ENCODE results near the gene POR. TPM values are rescaled to one million over a fixed set of nuclear protein-coding genes. Genes with fewer than 3 reads are reported as not detected.

Gene POR
- polyA plus RNA-seq, 1 of the 3 experiments (the other 2 are of a cell fraction) = 68.7 TPM

GRCh38 chr7:75957021-75957736, 42.2 kb downstream of the POR start:
- DNase-seq = no peak

More at GRCh38 chr7:75957021-75957736, 42.2 kb downstream of the POR start:
- Histone ChIP-seq H3K4me2 (no peak overlapping the region), H3K79me2 (ENCODE audit: insufficient read depth) (no peaks in the 10 kb centered on the region), H3K4me1 (ENCODE audit: control insufficient read depth in 1 of 2, insufficient read depth in 2 of 2, low read depth in 1 of 2, low read length in 1 of 2) (no peaks in the 10 kb centered on the region; a peak in 1 of 4 replicates), H3F3A (replicated peaks; ENCODE audit: insufficient read depth) (peaks cover 5% of the 10 kb centered on the region), H3K9ac (no peak overlapping the region), H2AFZ (ENCODE audit: low read depth) (no peak overlapping the region), H4K20me1 (ENCODE audit: insufficient read depth) (no peaks in the 10 kb centered on the region), H3K9me3 (no peaks in the 10 kb centered on the region), H3K4me3 (ENCODE audit: low read depth in 2 of 2, low read length in 1 of 2) (no peak overlapping the region), H3K9me2 (no peaks in the 10 kb centered on the region), H3K36me3 (replicated peaks in 1 of 2; ENCODE audit: control insufficient read depth in 1 of 2, insufficient read depth in 2 of 2, low read length in 1 of 2) (peaks cover 9 to 20% of the 10 kb centered on the region in 2 experiments), H3K27ac (ENCODE audit: low read depth in 2 of 2, low read length in 1 of 2) (no peak overlapping the region), H3K27me3 (ENCODE audit: insufficient read depth) (no peaks in the 10 kb centered on the region)
- ChIA-PET POLR2A (no interaction called here), CTCF (interaction anchor here (1.1 kb wide), 1 partner anchor 63 kb away, joined by 3 read pairs; no protein-coding TSS in a partner anchor)
- no peak for TF ChIP-seq EP300 (IDR thresholded peaks at IDR 0.05; ENCODE audit: borderline replicate concordance in 1 of 2, low read depth in 1 of 2, low read length in 1 of 2)
- TF ChIP-seq, protein P1, sequence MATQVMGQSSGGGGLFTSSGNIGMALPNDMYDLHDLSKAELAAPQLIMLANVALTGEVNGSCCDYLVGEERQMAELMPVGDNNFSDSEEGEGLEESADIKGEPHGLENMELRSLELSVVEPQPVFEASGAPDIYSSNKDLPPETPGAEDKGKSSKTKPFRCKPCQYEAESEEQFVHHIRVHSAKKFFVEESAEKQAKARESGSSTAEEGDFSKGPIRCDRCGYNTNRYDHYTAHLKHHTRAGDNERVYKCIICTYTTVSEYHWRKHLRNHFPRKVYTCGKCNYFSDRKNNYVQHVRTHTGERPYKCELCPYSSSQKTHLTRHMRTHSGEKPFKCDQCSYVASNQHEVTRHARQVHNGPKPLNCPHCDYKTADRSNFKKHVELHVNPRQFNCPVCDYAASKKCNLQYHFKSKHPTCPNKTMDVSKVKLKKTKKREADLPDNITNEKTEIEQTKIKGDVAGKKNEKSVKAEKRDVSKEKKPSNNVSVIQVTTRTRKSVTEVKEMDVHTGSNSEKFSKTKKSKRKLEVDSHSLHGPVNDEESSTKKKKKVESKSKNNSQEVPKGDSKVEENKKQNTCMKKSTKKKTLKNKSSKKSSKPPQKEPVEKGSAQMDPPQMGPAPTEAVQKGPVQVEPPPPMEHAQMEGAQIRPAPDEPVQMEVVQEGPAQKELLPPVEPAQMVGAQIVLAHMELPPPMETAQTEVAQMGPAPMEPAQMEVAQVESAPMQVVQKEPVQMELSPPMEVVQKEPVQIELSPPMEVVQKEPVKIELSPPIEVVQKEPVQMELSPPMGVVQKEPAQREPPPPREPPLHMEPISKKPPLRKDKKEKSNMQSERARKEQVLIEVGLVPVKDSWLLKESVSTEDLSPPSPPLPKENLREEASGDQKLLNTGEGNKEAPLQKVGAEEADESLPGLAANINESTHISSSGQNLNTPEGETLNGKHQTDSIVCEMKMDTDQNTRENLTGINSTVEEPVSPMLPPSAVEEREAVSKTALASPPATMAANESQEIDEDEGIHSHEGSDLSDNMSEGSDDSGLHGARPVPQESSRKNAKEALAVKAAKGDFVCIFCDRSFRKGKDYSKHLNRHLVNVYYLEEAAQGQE (IDR thresholded peaks at IDR 0.05; ENCODE audit: low read depth, low read length) = no peak
- no peak for TF ChIP-seq EZH2phosphoT487 (IDR thresholded peaks at IDR 0.05; ENCODE audit: borderline replicate concordance, low read depth)
- TF ChIP-seq FOXM1 (IDR thresholded peaks at IDR 0.05; ENCODE audit: low read depth) = no peak
- no peak for TF ChIP-seq RXRA (IDR thresholded peaks at IDR 0.05; ENCODE audit: borderline replicate concordance, low read depth)
- no peak for TF ChIP-seq MEF2A (IDR thresholded peaks at IDR 0.05; ENCODE audit: borderline replicate concordance, low read depth)
- no peak for TF ChIP-seq YY1 (IDR thresholded peaks at IDR 0.05; ENCODE audit: low read depth)
- TF ChIP-seq, protein P2, sequence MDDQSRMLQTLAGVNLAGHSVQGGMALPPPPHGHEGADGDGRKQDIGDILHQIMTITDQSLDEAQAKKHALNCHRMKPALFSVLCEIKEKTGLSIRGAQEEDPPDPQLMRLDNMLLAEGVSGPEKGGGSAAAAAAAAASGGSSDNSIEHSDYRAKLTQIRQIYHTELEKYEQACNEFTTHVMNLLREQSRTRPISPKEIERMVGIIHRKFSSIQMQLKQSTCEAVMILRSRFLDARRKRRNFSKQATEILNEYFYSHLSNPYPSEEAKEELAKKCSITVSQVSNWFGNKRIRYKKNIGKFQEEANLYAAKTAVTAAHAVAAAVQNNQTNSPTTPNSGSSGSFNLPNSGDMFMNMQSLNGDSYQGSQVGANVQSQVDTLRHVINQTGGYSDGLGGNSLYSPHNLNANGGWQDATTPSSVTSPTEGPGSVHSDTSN (IDR thresholded peaks at IDR 0.05) = no peak
- TF ChIP-seq NRF1 (IDR thresholded peaks at IDR 0.05; ENCODE audit: low read depth, low read length) = no peak
- no peak for TF ChIP-seq TAF1 (IDR thresholded peaks at IDR 0.05; ENCODE audit: borderline replicate concordance, low read depth, low read length)
- TF ChIP-seq POLR2AphosphoS5 (IDR thresholded peaks at IDR 0.05; ENCODE audit: low read depth, low read length) = no peak
- TF ChIP-seq, protein P3, sequence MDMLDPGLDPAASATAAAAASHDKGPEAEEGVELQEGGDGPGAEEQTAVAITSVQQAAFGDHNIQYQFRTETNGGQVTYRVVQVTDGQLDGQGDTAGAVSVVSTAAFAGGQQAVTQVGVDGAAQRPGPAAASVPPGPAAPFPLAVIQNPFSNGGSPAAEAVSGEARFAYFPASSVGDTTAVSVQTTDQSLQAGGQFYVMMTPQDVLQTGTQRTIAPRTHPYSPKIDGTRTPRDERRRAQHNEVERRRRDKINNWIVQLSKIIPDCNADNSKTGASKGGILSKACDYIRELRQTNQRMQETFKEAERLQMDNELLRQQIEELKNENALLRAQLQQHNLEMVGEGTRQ (IDR thresholded peaks at IDR 0.05; ENCODE audit: borderline replicate concordance, low read depth, low read length) = no peak
- no peak for TF ChIP-seq ZBTB33 (IDR thresholded peaks at IDR 0.05; ENCODE audit: borderline replicate concordance, low read depth)
- WGBS (ENCODE audit: low lambda C conversion rate) = 92% methylated on average over 16 of the region's 16 CpGs
